H1 (cell line): ENCODE measurements around the gene GTF2F2. TPM values are rescaled to one million over a fixed set of nuclear protein-coding genes. Genes with fewer than 3 reads are reported as not detected.

ENCODE experiments used
- CTCF ChIA-PET: fragments of 300-600 bp; sonication (Branson Sonifier 250); formaldehyde crosslinking; loops from one replicate; lab custom pipeline; 2021; ENCODE audit not compliant: partially characterized antibody; lab: Charles Lee
- POLR2A ChIA-PET: fragments of 300-600 bp; sonication (Branson Sonifier 250); formaldehyde crosslinking; loops from one replicate; lab custom pipeline; 2021; ENCODE audit warnings: inconsistent platforms; ENCODE audit not compliant: partially characterized antibody; lab: Charles Lee
- DNase-seq, 2 experiments: peaks; one replicate each; pipeline versions ENCODE4 v3.0.0 to v3.0.0-alpha.2; 2010 to 2022; ENCODE audit warnings: low spot score in 2 of 2, low read depth in 1 of 2, mixed read lengths in 1 of 2
- FAIRE-seq: peaks from 2 replicates; lab custom pipeline; 2011; peaks lifted over from hg19 to GRCh38; lab: Jason Lieb, UNC
- H2AFZ ChIP-seq: 2 replicates; pipeline ENCODE4 v1.8.1; 2012; ENCODE audit warnings: low read length, inconsistent platforms
- H2AK5ac ChIP-seq: 2 replicates; pipeline ENCODE4 v1.6.1; 2013; ENCODE audit warnings: low read depth, low read length
- H2BK120ac ChIP-seq: replicated peaks from 2 replicates; pipeline ENCODE3; 2013; ENCODE audit warnings: low read depth, low read length, inconsistent platforms
- H2BK12ac ChIP-seq: 2 replicates; pipeline ENCODE4 v1.6.1; 2013; ENCODE audit warnings: low read depth, low read length
- H2BK15ac ChIP-seq: 2 replicates; pipeline ENCODE4 v1.6.1; 2013; ENCODE audit warnings: low read length
- H2BK20ac ChIP-seq: 2 replicates; pipeline ENCODE4 v1.6.1; 2013; ENCODE audit warnings: low read length
- H2BK5ac ChIP-seq: 2 replicates; pipeline ENCODE4 v1.6.1; 2013; ENCODE audit warnings: low read depth, low read length
- H3K14ac ChIP-seq: 2 replicates; pipeline ENCODE4 v1.6.1; 2013; ENCODE audit warnings: inconsistent platforms; ENCODE audit not compliant: insufficient read length
- H3K18ac ChIP-seq: 2 replicates; pipeline ENCODE4 v1.6.1; 2013; ENCODE audit warnings: low read length; ENCODE audit errors: extremely low read depth
- H3K23ac ChIP-seq: 2 replicates; pipeline ENCODE4 v1.6.1; 2013; ENCODE audit warnings: inconsistent platforms; ENCODE audit not compliant: insufficient read length
- H3K23me2 ChIP-seq: 2 replicates; pipeline ENCODE4 v1.6.1; 2013; ENCODE audit warnings: low read depth, low read length
- H3K27ac ChIP-seq: 2 replicates; pipeline ENCODE4 v1.6.1; 2011; ENCODE audit warnings: low read depth, low read length, inconsistent platforms
- H3K27me3 ChIP-seq, 4 experiments: replicated peaks in 1 of 4; 1 replicate in 1 of 4; 2 replicates in 3 of 4; pipeline versions ENCODE4 v1.6.1 to v1.8.1; 2011 to 2013; ENCODE audit warnings: low read length in 3 of 4, mild to moderate bottlenecking in 3 of 4, inconsistent platforms in 2 of 4, mixed read lengths in 2 of 4, moderate library complexity in 1 of 4; ENCODE audit not compliant: control insufficient read depth in 3 of 4, insufficient read depth in 3 of 4; ENCODE audit errors: extremely low read depth in 1 of 4
- H3K36me3 ChIP-seq, 4 experiments: 2 replicates each; pipeline versions ENCODE4 v1.6.1 to v1.8.1; 2011 to 2013; ENCODE audit warnings: mild to moderate bottlenecking in 4 of 4, low read length in 3 of 4, moderate library complexity in 2 of 4, control low read depth in 1 of 4, inconsistent platforms in 1 of 4; ENCODE audit not compliant: insufficient read depth in 4 of 4, control insufficient read depth in 2 of 4
- H3K4ac ChIP-seq: replicated peaks from 2 replicates; pipeline ENCODE3; 2013; ENCODE audit warnings: low read length, low read depth, mixed read lengths, inconsistent platforms; ENCODE audit not compliant: insufficient read length
- H3K4me1 ChIP-seq, 4 experiments: replicated peaks in 1 of 4; 1 replicate in 1 of 4; 2 replicates in 3 of 4; pipeline versions ENCODE4 v1.6.1 to v1.8.1; 2011 to 2013; ENCODE audit warnings: low read length in 3 of 4, inconsistent platforms in 2 of 4, mixed read lengths in 1 of 4; ENCODE audit not compliant: insufficient read depth in 4 of 4, control insufficient read depth in 3 of 4
- H3K4me2 ChIP-seq, 2 experiments: 2 replicates each; pipeline versions ENCODE4 v1.6.1 to v1.8.1; 2011 to 2013; ENCODE audit warnings: low read depth in 2 of 2, low read length in 2 of 2, control low read depth in 1 of 2, inconsistent platforms in 1 of 2, mild to moderate bottlenecking in 1 of 2; ENCODE audit not compliant: insufficient read depth in 1 of 2
- H3K4me3 ChIP-seq, 4 experiments: fragments of 200-600, 300-600 bp in 1 of 4; sonication (generic), shearing (Covaris generic), sonication (Bioruptor Twin) in 1 of 4; 2 replicates each; pipeline versions ENCODE4 v1.5.1 to v1.8.1; 2011 to 2016; ENCODE audit warnings: low read length in 4 of 4, low read depth in 3 of 4, control low read depth in 2 of 4, inconsistent platforms in 2 of 4, mild to moderate bottlenecking in 2 of 4, mixed read lengths in 1 of 4, moderate library complexity in 1 of 4; ENCODE audit not compliant: insufficient read depth in 2 of 4; ENCODE audit errors: extremely low read depth in 1 of 4
- H3K56ac ChIP-seq: replicated peaks from 2 replicates; pipeline ENCODE3; 2013; ENCODE audit warnings: low read depth, mild to moderate bottlenecking, mixed read lengths, low read length, inconsistent platforms; ENCODE audit not compliant: insufficient read length
- H3K79me1 ChIP-seq: 2 replicates; pipeline ENCODE4 v1.6.1; 2013; ENCODE audit warnings: low read depth, low read length, control low read depth
- H3K79me2 ChIP-seq, 2 experiments: 2 replicates each; pipeline versions ENCODE4 v1.6.1 to v1.8.1; 2012 to 2013; ENCODE audit warnings: low read length in 2 of 2, mild to moderate bottlenecking in 2 of 2, inconsistent platforms in 1 of 2; ENCODE audit not compliant: insufficient read depth in 2 of 2, control insufficient read depth in 1 of 2
- H3K9ac ChIP-seq, 4 experiments: replicated peaks in 1 of 4; 1 replicate in 1 of 4; 2 replicates in 3 of 4; pipeline versions ENCODE4 v1.6.1 to v1.8.1; 2011 to 2013; ENCODE audit warnings: low read depth in 3 of 4, low read length in 3 of 4, control low read depth in 2 of 4, mild to moderate bottlenecking in 2 of 4, moderate library complexity in 2 of 4, inconsistent platforms in 1 of 4; ENCODE audit errors: extremely low read depth in 1 of 4
- H3K9me3 ChIP-seq, 2 experiments: 2 replicates each; pipeline versions ENCODE4 v1.6.1 to v1.8.1; 2012 to 2013; ENCODE audit warnings: mild to moderate bottlenecking in 2 of 2, moderate library complexity in 2 of 2, control low read depth in 1 of 2, inconsistent platforms in 1 of 2, low read depth in 1 of 2, low read length in 1 of 2, mixed read lengths in 1 of 2; ENCODE audit not compliant: insufficient read depth in 2 of 2
- H4K20me1 ChIP-seq, 2 experiments: replicated peaks in 1 of 2; 2 replicates each; pipeline versions ENCODE3 to v1.8.1; 2011 to 2013; ENCODE audit warnings: inconsistent platforms in 2 of 2, low read length in 2 of 2, mild to moderate bottlenecking in 1 of 2; ENCODE audit not compliant: insufficient read depth in 2 of 2, control insufficient read depth in 1 of 2
- H4K5ac ChIP-seq: 2 replicates; pipeline ENCODE4 v1.6.1; 2013; ENCODE audit warnings: low read length, low read depth, mixed read lengths, inconsistent platforms; ENCODE audit not compliant: insufficient read length
- H4K8ac ChIP-seq: 2 replicates; pipeline ENCODE4 v1.8.0; 2013; ENCODE audit warnings: mild to moderate bottlenecking, moderate library complexity, low read length, inconsistent platforms; ENCODE audit not compliant: insufficient read depth; ENCODE audit errors: extremely low read depth
- H4K91ac ChIP-seq: replicated peaks from 2 replicates; pipeline ENCODE3; 2013; ENCODE audit warnings: low read length, mixed read lengths, inconsistent platforms; ENCODE audit not compliant: insufficient read length
- BACH1 ChIP-seq: IDR thresholded peaks from 2 replicates; pipeline ENCODE4 v1.6.1; 2012; ENCODE audit warnings: low read length, improper control_type of control experiment
- BRCA1 ChIP-seq: IDR thresholded peaks from 2 replicates; pipeline ENCODE4 v1.6.1; 2012; ENCODE audit warnings: low read depth, low read length, improper control_type of control experiment
- EGR1 ChIP-seq: IDR thresholded peaks from 2 replicates; pipeline ENCODE4 v1.6.1; 2011; ENCODE audit warnings: low read depth, low read length, borderline replicate concordance
- HDAC6 ChIP-seq: IDR thresholded peaks from one replicate; pipeline ENCODE4 v1.7.1; 2012; ENCODE audit warnings: low read depth, mild to moderate bottlenecking, inconsistent platforms, low read length, moderate library complexity
- JUN ChIP-seq: IDR thresholded peaks from 2 replicates; pipeline ENCODE4 v1.6.1; 2011; ENCODE audit warnings: low read depth, mild to moderate bottlenecking, improper control_type of control experiment, low read length
- JUND ChIP-seq: IDR thresholded peaks from 2 replicates; pipeline ENCODE4 v1.6.1; 2011; ENCODE audit warnings: mild to moderate bottlenecking, improper control_type of control experiment, low read length
- KDM1A ChIP-seq: fragments of 200-600, 300-600 bp; sonication (generic); IDR thresholded peaks from 2 replicates; pipeline ENCODE4 v1.7.1; 2016; ENCODE audit warnings: mild to moderate bottlenecking, low read length, borderline replicate concordance
- KDM4A ChIP-seq: IDR thresholded peaks from one replicate; pipeline ENCODE4 v1.7.1; 2012; ENCODE audit warnings: low read depth, mild to moderate bottlenecking, moderate library complexity, low read length, inconsistent platforms; ENCODE audit not compliant: severe bottlenecking
- KDM5A ChIP-seq: fragments of 200-600 bp; IDR thresholded peaks from 2 replicates; pipeline ENCODE4 v1.7.1; 2012; ENCODE audit warnings: mild to moderate bottlenecking, low read length, inconsistent platforms, mixed read lengths
- RXRA ChIP-seq: IDR thresholded peaks from 2 replicates; pipeline ENCODE4 v1.6.1; 2011; ENCODE audit warnings: low read depth, mild to moderate bottlenecking, low read length, moderate library complexity; ENCODE audit not compliant: insufficient read depth
- SAP30 ChIP-seq: fragments of 300-600 bp; sonication (generic); IDR thresholded peaks from 2 replicates; pipeline ENCODE4 v1.7.1; 2012; ENCODE audit warnings: low read length, moderate library complexity, mild to moderate bottlenecking, inconsistent platforms; ENCODE audit not compliant: insufficient read depth, insufficient replicate concordance
- SIX5 ChIP-seq: IDR thresholded peaks from 2 replicates; pipeline ENCODE4 v1.6.1; 2011; ENCODE audit warnings: mild to moderate bottlenecking, low read depth, low read length
- SP1 ChIP-seq: IDR thresholded peaks from 2 replicates; pipeline ENCODE4 v1.6.1; 2011; ENCODE audit warnings: low read depth, low read length
- SP2 ChIP-seq: IDR thresholded peaks from 2 replicates; pipeline ENCODE4 v1.6.1; 2012; ENCODE audit warnings: mild to moderate bottlenecking, low read length, inconsistent platforms
- YY1 ChIP-seq: IDR thresholded peaks from 2 replicates; pipeline ENCODE4 v1.6.1; 2011; ENCODE audit warnings: low read depth, mild to moderate bottlenecking, low read length
- WGBS, 2 experiments: shearing (Covaris generic) in 1 of 2; methylation state at CpG; one replicate each; pipeline versions ENCODE4 v1.1.6 to v1.1.7; 2013 to 2015; ENCODE audit warnings: low lambda C conversion rate in 2 of 2, mixed read lengths in 2 of 2, inconsistent platforms in 1 of 2, low coverage in 1 of 2, missing lambda C conversion rate in 1 of 2; ENCODE audit not compliant: insufficient replicate concordance in 2 of 2, insufficient coverage in 1 of 2, insufficient read length in 1 of 2; ENCODE audit errors: extremely low coverage in 1 of 2, missing lambda C conversion rate in 1 of 2; 5-methylcytosine and 5-hydroxymethylcytosine counted together
- polyA plus RNA-seq, 7 experiments: library from polyadenylated mRNA; depleted of rRNA in 3 of 7; stranded (reverse) in 5 of 7; unstranded in 2 of 7; fragments of >200 nt in 5 of 7; fragments of 200-250 nt in 2 of 7; gene quantifications; 1 replicate in 5 of 7; 2 replicates in 1 of 7; 4 replicates in 1 of 7; pipeline versions ENCODE4 v1.2.1 to v1.2.3, GENCODE V29; 2011 to 2013; ENCODE audit warnings: missing spikeins in 2 of 7, mixed read lengths in 2 of 7
- total RNA-seq: library from RNA; stranded (reverse); fragmentation: NEBNext Ultra II Directional; extraction: Animal tissue kit (Norgen Biotek cat#: 25700); gene quantifications from 2 replicates; pipeline ENCODE4 v1.2.1, GENCODE V29; 2021

GTF2F2 gene
- total and polyA plus RNA-seq, 2 of the 8 experiments (the other 6 are each of a cell fraction or from before 2014, with no cell fraction given), result 10.8 to 31.1 TPM

DNA sequence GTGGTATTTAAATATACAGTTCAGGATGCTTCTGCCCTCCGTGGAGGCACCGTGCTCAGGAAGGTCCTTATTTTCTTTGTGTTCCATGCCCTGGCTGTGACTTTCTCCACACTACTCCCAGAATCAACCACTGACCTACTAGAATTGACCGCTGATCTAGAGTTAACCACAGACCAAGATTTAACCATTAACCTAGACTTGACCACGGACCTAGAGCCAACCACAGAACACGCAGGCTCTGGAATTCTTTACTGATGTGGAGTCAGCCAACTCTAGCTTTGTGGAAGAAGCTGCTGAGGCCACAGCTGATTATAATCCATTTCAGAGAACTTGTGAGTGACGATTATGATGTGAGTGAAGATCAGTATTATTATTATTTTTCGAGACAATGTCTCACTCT, 18.0 kb downstream of the GTF2F2 start:
- Histone ChIP-seq H3K9me3 (no peaks in the 10 kb centered on the region), H3K18ac (no peak overlapping the region), H4K20me1 (no peaks in the 10 kb centered on the region), H3K4ac (no peak overlapping the region), H3K79me2 (peaks cover 5 to 80% of the 10 kb centered on the region in 2 experiments; a peak in 3 of 4 replicates), H3K4me3 (no peak overlapping the region), H3K4me2 (no peak overlapping the region), H2BK5ac (no peak overlapping the region; the same call in 1 of the 2 replicates), H2BK20ac (no peak overlapping the region), H3K14ac (no peak overlapping the region), H3K27me3 (no peaks in the 10 kb centered on the region), H4K5ac (no peak overlapping the region), H2AFZ (no peak overlapping the region), H4K8ac (no peak overlapping the region), H3K36me3 (peaks cover 0 to 13% (median 5%) of the 10 kb centered on the region in 4 experiments; a peak in 4 of 8 replicates), H2BK120ac (no peak overlapping the region), H3K79me1 (peaks cover 7% of the 10 kb centered on the region; the same call in 1 of the 2 replicates), H3K23me2 (no peaks in the 10 kb centered on the region), H3K27ac (no peak overlapping the region), H3K4me1 (peaks cover 0 to 9% (median 5%) of the 10 kb centered on the region in 4 experiments; a peak in 4 of 7 replicates), H3K9ac (no peak overlapping the region), H4K91ac (no peak overlapping the region), H3K56ac (no peak overlapping the region), H2BK15ac (no peak overlapping the region), H2BK12ac (no peak overlapping the region), H2AK5ac (no peak overlapping the region; the same call in 1 of the 2 replicates), H3K23ac (no peak overlapping the region)
- no peak for DNase-seq
- 90% methylated on average over 7 of the region's 7 CpGs; no CpG with 5 or more reads in 1 of the 2 experiments for WGBS, 2 experiments
- ChIA-PET POLR2A (no interaction called here), CTCF (interaction anchor here (0.5 to 1.5 kb wide), 3 partner anchors 43 to 142 kb away, joined by 3 to 4 read pairs (median 4); no protein-coding TSS in a partner anchor)
- no peak for FAIRE-seq
- TF ChIP-seq SIX5, result no peak
- no peak for TF ChIP-seq HDAC6
- TF ChIP-seq KDM4A, result no peak
- no peak for TF ChIP-seq SP1
- TF ChIP-seq KDM5A, result no peak
- TF ChIP-seq BACH1, result no peak
- TF ChIP-seq SAP30, result no peak
- TF ChIP-seq JUND, result no peak
- TF ChIP-seq SP2, result no peak
- no peak for TF ChIP-seq RXRA
- TF ChIP-seq KDM1A, result no peak
- no peak for TF ChIP-seq YY1
- TF ChIP-seq JUN, result no peak
- no peak for TF ChIP-seq BRCA1
- no peak for TF ChIP-seq EGR1
